ENCODE results near the gene UBE2M. TPM values are rescaled to one million over a fixed set of nuclear protein-coding genes. Genes with fewer than 3 reads are reported as not detected.

The UBE2M gene
- polyA plus RNA-seq, 1 of the 3 experiments (the other 2 are of a cell fraction) = 135 TPM

DNA sequence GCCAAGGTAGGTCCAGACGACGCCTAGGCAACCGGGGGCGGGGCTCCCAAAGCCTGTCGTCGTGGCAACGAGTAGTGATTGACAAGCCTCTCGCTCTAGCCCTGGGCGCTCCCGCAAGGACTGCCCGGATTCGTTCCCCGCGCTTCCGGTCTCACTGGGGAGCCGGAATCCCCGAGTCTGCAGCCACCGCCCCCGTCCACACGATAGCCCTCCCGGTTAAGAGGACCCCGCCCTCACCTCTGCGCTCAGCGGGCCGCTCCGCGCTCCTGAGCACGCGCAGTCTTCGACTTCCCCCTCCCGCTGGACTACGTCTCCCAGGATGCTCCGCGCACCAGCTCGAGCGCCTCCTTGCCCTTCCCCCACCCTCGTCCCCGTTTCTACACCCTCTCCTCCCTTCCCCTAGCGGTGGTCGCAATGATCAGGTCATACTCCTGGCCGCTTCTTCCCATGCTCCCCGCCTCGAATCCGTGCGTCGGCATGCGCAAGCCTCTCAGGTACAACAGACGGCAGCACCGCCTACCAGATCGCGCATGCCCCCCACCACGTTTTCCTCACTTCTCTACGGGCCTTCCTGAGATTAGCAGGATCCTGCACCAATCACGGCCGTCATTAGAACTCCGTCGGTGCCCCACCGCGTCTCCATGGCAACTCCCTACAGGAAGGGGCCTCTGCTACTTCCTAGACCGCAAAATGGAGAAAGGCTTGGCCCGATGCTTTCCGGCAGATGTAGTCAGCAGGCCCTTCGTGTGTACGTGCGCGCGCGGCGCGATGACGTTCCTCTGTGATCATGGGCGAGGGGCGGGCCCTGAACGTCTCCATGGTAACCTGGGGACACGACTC, 14.6 kb upstream of the UBE2M start, which contains the start of gene MZF1:
TSS of gene MZF1 (minus strand) at position 518 of the 840 bp plus-strand sequence. CDS start 1,946 bp downstream, outside the sequence.
- CTCF ChIA-PET = interaction anchor here (1.0 kb wide), 2 partner anchors 53 to 54 kb away, joined by 6 to 7 read pairs; partner anchors contain the start of gene ZBTB45
- no peak for TF ChIP-seq GATA2 (CRISPR knock-in tag; IDR thresholded peaks at IDR 0.05)
- no peak for TF ChIP-seq RCOR1 (IDR thresholded peaks at IDR 0.05; ENCODE audit: low read length)
- TF ChIP-seq, protein P1, sequence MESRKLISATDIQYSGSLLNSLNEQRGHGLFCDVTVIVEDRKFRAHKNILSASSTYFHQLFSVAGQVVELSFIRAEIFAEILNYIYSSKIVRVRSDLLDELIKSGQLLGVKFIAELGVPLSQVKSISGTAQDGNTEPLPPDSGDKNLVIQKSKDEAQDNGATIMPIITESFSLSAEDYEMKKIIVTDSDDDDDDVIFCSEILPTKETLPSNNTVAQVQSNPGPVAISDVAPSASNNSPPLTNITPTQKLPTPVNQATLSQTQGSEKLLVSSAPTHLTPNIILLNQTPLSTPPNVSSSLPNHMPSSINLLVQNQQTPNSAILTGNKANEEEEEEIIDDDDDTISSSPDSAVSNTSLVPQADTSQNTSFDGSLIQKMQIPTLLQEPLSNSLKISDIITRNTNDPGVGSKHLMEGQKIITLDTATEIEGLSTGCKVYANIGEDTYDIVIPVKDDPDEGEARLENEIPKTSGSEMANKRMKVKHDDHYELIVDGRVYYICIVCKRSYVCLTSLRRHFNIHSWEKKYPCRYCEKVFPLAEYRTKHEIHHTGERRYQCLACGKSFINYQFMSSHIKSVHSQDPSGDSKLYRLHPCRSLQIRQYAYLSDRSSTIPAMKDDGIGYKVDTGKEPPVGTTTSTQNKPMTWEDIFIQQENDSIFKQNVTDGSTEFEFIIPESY (IDR thresholded peaks at IDR 0.05; ENCODE audit: borderline replicate concordance, low read depth) = no peak
- TF ChIP-seq EZH2phosphoT487 (IDR thresholded peaks at IDR 0.05; ENCODE audit: borderline replicate concordance, low read depth) = no peak
- TF ChIP-seq, protein P2, sequence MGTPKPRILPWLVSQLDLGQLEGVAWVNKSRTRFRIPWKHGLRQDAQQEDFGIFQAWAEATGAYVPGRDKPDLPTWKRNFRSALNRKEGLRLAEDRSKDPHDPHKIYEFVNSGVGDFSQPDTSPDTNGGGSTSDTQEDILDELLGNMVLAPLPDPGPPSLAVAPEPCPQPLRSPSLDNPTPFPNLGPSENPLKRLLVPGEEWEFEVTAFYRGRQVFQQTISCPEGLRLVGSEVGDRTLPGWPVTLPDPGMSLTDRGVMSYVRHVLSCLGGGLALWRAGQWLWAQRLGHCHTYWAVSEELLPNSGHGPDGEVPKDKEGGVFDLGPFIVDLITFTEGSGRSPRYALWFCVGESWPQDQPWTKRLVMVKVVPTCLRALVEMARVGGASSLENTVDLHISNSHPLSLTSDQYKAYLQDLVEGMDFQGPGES (IDR thresholded peaks at IDR 0.05; ENCODE audit: low read depth, low read length) = 0 out of 2 replicates have a peak, but pooled peaks have one; percentile 35
- no peak for TF ChIP-seq EP300 (IDR thresholded peaks at IDR 0.05; ENCODE audit: borderline replicate concordance in 1 of 2, low read depth in 1 of 2, low read length in 1 of 2)
- 0 out of 2 replicates have a peak, but pooled peaks have one; percentile 53 for TF ChIP-seq RFX5 (IDR thresholded peaks at IDR 0.05; ENCODE audit: low read length)
- TF ChIP-seq RAD21 (IDR thresholded peaks at IDR 0.05; ENCODE audit: low read length) = no peak
- no peak for TF ChIP-seq SIN3A (IDR thresholded peaks at IDR 0.05; ENCODE audit: borderline replicate concordance, low read depth, low read length)
- no peak for TF ChIP-seq NFIC (IDR thresholded peaks at IDR 0.05; ENCODE audit: borderline replicate concordance)
- TF ChIP-seq TCF12 (IDR thresholded peaks at IDR 0.05) = no peak
- no peak for TF ChIP-seq JUND (IDR thresholded peaks at IDR 0.05)
- TF ChIP-seq TEAD4 (IDR thresholded peaks at IDR 0.05; ENCODE audit: borderline replicate concordance, insufficient read depth) = no peak
- peak; percentile 92 for TF ChIP-seq MXI1 (IDR thresholded peaks at IDR 0.05; ENCODE audit: low read depth, low read length)
- TF ChIP-seq, protein P3, sequence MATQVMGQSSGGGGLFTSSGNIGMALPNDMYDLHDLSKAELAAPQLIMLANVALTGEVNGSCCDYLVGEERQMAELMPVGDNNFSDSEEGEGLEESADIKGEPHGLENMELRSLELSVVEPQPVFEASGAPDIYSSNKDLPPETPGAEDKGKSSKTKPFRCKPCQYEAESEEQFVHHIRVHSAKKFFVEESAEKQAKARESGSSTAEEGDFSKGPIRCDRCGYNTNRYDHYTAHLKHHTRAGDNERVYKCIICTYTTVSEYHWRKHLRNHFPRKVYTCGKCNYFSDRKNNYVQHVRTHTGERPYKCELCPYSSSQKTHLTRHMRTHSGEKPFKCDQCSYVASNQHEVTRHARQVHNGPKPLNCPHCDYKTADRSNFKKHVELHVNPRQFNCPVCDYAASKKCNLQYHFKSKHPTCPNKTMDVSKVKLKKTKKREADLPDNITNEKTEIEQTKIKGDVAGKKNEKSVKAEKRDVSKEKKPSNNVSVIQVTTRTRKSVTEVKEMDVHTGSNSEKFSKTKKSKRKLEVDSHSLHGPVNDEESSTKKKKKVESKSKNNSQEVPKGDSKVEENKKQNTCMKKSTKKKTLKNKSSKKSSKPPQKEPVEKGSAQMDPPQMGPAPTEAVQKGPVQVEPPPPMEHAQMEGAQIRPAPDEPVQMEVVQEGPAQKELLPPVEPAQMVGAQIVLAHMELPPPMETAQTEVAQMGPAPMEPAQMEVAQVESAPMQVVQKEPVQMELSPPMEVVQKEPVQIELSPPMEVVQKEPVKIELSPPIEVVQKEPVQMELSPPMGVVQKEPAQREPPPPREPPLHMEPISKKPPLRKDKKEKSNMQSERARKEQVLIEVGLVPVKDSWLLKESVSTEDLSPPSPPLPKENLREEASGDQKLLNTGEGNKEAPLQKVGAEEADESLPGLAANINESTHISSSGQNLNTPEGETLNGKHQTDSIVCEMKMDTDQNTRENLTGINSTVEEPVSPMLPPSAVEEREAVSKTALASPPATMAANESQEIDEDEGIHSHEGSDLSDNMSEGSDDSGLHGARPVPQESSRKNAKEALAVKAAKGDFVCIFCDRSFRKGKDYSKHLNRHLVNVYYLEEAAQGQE (IDR thresholded peaks at IDR 0.05; ENCODE audit: low read depth, low read length) = no peak
- peak; percentile 84 for TF ChIP-seq CHD2 (IDR thresholded peaks at IDR 0.05; ENCODE audit: low read length, partially characterized antibody)
- peak; percentile 68 for TF ChIP-seq NRF1 (IDR thresholded peaks at IDR 0.05; ENCODE audit: low read depth, low read length)
- TF ChIP-seq FOSL2 (IDR thresholded peaks at IDR 0.05; ENCODE audit: borderline replicate concordance, low read depth) = no peak
- TF ChIP-seq MEF2A (IDR thresholded peaks at IDR 0.05; ENCODE audit: borderline replicate concordance, low read depth) = no peak
- TF ChIP-seq, protein P4, sequence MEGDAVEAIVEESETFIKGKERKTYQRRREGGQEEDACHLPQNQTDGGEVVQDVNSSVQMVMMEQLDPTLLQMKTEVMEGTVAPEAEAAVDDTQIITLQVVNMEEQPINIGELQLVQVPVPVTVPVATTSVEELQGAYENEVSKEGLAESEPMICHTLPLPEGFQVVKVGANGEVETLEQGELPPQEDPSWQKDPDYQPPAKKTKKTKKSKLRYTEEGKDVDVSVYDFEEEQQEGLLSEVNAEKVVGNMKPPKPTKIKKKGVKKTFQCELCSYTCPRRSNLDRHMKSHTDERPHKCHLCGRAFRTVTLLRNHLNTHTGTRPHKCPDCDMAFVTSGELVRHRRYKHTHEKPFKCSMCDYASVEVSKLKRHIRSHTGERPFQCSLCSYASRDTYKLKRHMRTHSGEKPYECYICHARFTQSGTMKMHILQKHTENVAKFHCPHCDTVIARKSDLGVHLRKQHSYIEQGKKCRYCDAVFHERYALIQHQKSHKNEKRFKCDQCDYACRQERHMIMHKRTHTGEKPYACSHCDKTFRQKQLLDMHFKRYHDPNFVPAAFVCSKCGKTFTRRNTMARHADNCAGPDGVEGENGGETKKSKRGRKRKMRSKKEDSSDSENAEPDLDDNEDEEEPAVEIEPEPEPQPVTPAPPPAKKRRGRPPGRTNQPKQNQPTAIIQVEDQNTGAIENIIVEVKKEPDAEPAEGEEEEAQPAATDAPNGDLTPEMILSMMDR (IDR thresholded peaks at IDR 0.05) = no peak; the same call in 1 of the 2 replicates
- TF ChIP-seq, protein P5, sequence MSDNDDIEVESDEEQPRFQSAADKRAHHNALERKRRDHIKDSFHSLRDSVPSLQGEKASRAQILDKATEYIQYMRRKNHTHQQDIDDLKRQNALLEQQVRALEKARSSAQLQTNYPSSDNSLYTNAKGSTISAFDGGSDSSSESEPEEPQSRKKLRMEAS (IDR thresholded peaks at IDR 0.05; ENCODE audit: low read depth) = no peak; the same call in 1 of the 2 replicates
- no peak; the same call in 1 of the 2 replicates for TF ChIP-seq TAF1 (IDR thresholded peaks at IDR 0.05; ENCODE audit: borderline replicate concordance, low read depth, low read length)
- no peak for TF ChIP-seq SMC3 (IDR thresholded peaks at IDR 0.05; ENCODE audit: low read depth, low read length)

More for the DNA sequence above, 14.6 kb upstream of the UBE2M start, which contains the start of gene MZF1:
- under 1% methylated on average over 68 of the region's 75 CpGs for WGBS (ENCODE audit: low lambda C conversion rate)
- Histone ChIP-seq H3K9me2 (no peaks in the 10 kb centered on the region), H3K9ac (peak within 1 kb of the TSS; percentile 89), H3K4me2 (peak within 1 kb of the TSS; percentile 93), H3F3A (replicated peaks; ENCODE audit: insufficient read depth) (peaks cover 17% of the 10 kb centered on the region), H3K36me3 (replicated peaks in 1 of 2; ENCODE audit: control insufficient read depth in 1 of 2, insufficient read depth in 2 of 2, low read length in 1 of 2) (peaks cover 0 to 28% of the 10 kb centered on the region in 2 experiments), H3K9me3 (no peaks in the 10 kb centered on the region), H3K79me2 (ENCODE audit: insufficient read depth) (peaks cover 33% of the 10 kb centered on the region), H3K4me3 (ENCODE audit: low read depth in 2 of 2, low read length in 1 of 2) (peak within 1 kb of the TSS; percentile 64 to 79), H4K20me1 (ENCODE audit: insufficient read depth) (no peaks in the 10 kb centered on the region), H2AFZ (ENCODE audit: low read depth) (peak within 1 kb of the TSS; percentile 32; the same call in 1 of the 2 replicates), H3K27ac (ENCODE audit: low read depth in 2 of 2, low read length in 1 of 2) (peak within 1 kb of the TSS; percentile 97), H3K27me3 (ENCODE audit: insufficient read depth) (no peaks in the 10 kb centered on the region), H3K4me1 (ENCODE audit: control insufficient read depth in 1 of 2, insufficient read depth in 2 of 2, low read depth in 1 of 2, low read length in 1 of 2) (peaks cover 4 to 22% of the 10 kb centered on the region in 2 experiments; a peak in 2 of 4 replicates)
- DNase-seq = peak; percentile 94
- POLR2A ChIA-PET = interaction anchor here (1.3 to 2.3 kb wide), 4 partner anchors 9 to 53 kb away, joined by 3 to 15 read pairs (median 8); partner anchors contain the start of genes UBE2M and ZBTB45
